ENCODE measurements around the gene FASTK.
A peak's percentile ranks its signal among the peaks of the same experiment; 100 is the strongest.

FASTK gene

DNA sequence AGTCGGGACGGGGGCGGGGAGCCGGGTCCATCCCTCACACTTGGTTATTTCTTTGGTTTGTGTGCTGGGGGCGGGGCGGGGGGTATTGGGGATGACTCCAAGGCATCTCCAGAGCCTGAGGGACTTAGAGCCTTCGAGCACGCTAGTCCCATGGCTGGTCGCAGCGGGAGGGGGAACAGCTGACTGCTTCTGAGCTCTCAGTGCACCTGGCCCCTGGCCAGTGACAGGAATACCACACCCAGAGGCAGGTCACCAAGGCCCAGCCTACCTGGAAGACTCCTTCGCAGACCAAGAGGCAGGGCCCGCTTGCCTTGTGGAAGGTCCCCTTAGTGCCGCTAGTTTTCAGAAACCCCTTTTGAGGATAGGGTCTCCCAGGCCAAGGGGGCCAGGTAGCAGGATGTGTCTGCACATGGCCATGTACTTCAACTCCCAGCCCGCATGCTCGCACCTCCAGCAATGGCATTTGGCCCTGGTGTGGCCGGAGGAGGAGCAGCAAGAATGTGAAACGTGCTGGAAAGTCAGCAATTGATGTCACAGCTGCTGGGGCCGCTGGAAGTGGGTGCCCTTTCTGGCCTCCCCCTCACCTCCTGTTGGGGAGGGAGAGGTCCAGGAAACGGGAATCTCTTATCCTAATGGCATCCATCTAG is 46.0 kb upstream of the FASTK start:
- DNase-seq (ENCODE audit: extremely low spot score) = no peak
- CTCF ChIA-PET = interaction anchor here (0.8 kb wide), 1 partner anchor 41 kb away, joined by 3 read pairs; no protein-coding TSS in a partner anchor
- TF ChIP-seq ELF4 (IDR thresholded peaks at IDR 0.05) (no peak), TARDBP (IDR thresholded peaks at IDR 0.05) (no peak)
- POLR2A ChIA-PET = no interaction called here

- CTCF ChIA-PET = interaction anchor here (0.6 to 0.8 kb wide), 2 partner anchors 42 to 46 kb away, joined by 3 to 5 read pairs; no protein-coding TSS in a partner anchor
These were observed 45.4 kb upstream of the FASTK start for GRCh38 chr7:151125846-151126481.

DNA sequence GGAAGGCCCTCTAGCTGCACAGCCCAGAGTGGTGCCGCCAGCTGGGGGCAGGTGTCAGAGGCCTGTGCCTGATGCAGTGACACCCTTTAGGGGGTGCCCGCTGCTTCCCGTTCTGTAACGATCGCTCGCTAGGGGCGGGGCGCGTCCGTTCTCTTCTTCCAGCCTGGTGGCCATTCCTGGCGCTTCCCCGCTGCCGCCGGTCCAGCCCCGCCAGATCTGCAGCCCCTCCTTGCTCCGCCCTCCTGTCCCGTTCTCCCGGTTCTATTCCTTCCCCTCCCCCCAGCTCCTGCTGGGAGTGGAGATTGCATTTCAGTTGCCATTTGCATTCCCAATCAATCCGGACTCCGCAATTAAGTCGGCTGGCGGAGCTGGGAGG is 44.8 kb upstream of the FASTK start:
- POLR2A ChIA-PET = no interaction called here

More at GRCh38 chr7:151125846-151126481, 45.4 kb upstream of the FASTK start:
- POLR2A ChIA-PET = no interaction called here
- DNase-seq (ENCODE audit: extremely low spot score) = no peak
- no peak for TF ChIP-seq FOXK2 (IDR thresholded peaks at IDR 0.05)
- no peak for TF ChIP-seq BHLHE40 (IDR thresholded peaks at IDR 0.05; ENCODE audit: borderline replicate concordance)
- no peak for TF ChIP-seq ELF4 (IDR thresholded peaks at IDR 0.05)
- TF ChIP-seq CTBP1 (IDR thresholded peaks at IDR 0.05; ENCODE audit: borderline replicate concordance) = no peak
- no peak for TF ChIP-seq FOXA1 (IDR thresholded peaks at IDR 0.05)
- TF ChIP-seq FOXM1 (IDR thresholded peaks at IDR 0.05; ENCODE audit: borderline replicate concordance) = no peak
- no peak for TF ChIP-seq LEF1 (IDR thresholded peaks at IDR 0.05; ENCODE audit: borderline replicate concordance)
- no peak for TF ChIP-seq ARNT (IDR thresholded peaks at IDR 0.05)
- TF ChIP-seq TARDBP (IDR thresholded peaks at IDR 0.05) = no peak
- TF ChIP-seq ZNF384 (IDR thresholded peaks at IDR 0.05) = no peak

DNA sequence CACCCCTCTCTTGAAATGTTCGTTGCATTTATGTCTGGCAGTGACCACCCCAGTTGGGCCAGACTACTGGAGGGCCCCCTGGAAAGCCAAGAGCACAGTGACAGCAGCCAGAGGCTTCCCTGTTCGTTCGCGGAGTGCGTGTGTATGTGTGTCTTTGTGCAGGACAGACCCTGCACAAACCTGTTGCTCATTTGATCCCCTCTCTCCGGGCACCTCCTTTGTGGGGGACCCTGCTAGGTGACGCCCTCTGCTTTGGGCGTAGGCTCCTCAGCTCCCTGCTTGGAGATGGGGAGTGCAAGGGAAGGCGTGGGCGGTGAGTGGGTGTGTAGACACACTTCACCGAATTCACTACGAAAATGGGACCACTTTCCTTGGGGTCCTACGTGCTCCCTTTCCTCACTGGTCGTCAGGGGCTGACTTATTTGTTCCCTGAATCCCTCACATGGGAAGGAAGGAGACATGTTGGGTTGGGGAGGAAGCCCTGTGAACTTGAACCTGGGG is 44.3 kb upstream of the FASTK start:
- DNase-seq (ENCODE audit: extremely low spot score) = no peak
- POLR2A ChIA-PET = no interaction called here
- TF ChIP-seq NFRKB (IDR thresholded peaks at IDR 0.05) (no peak), HDGF (IDR thresholded peaks at IDR 0.05; ENCODE audit: borderline replicate concordance) (no peak), FOXA1 (IDR thresholded peaks at IDR 0.05) (no peak), CTBP1 (IDR thresholded peaks at IDR 0.05; ENCODE audit: borderline replicate concordance) (no peak), BHLHE40 (IDR thresholded peaks at IDR 0.05; ENCODE audit: borderline replicate concordance) (no peak), FOXM1 (IDR thresholded peaks at IDR 0.05; ENCODE audit: borderline replicate concordance) (no peak), SP1 (IDR thresholded peaks at IDR 0.05) (no peak)
- CTCF ChIA-PET = interaction anchor here (0.6 to 1.9 kb wide), 9 partner anchors 8 to 195 kb away, joined by 3 to 10 read pairs (median 5); partner anchors contain the start of gene GBX1

More for the DNA sequence above, 44.8 kb upstream of the FASTK start:
- no peak for DNase-seq (ENCODE audit: extremely low spot score)
- TF ChIP-seq FOXK2 (IDR thresholded peaks at IDR 0.05) = no peak
- no peak for TF ChIP-seq TARDBP (IDR thresholded peaks at IDR 0.05)
- TF ChIP-seq FOXM1 (IDR thresholded peaks at IDR 0.05; ENCODE audit: borderline replicate concordance) = no peak
- TF ChIP-seq LEF1 (IDR thresholded peaks at IDR 0.05; ENCODE audit: borderline replicate concordance) = no peak
- CTCF ChIA-PET = interaction anchor here (0.6 to 1.1 kb wide), 2 partner anchors 47 to 57 kb away, joined by 3 to 5 read pairs; no protein-coding TSS in a partner anchor

DNA sequence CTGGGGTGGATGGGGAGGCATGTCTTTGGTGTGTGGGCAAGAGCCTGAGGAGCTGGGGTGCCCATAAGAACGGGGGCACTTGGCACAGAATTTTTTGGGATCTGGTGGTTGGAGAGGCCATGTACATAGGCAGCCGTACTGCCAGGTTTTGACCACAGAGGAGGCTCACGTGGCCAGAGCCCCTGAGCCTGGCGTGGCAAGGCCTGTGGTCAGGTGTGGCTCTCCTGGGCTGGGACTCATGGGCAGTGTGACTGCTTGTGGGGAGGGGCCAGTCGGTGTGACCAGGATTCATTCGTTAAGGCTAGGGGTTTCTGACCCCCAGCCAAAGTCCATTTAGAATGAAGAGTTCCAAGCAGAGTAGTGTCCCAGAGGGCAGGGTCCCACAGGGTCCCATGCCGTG is 43.9 kb upstream of the FASTK start:
- no peak for TF ChIP-seq L3MBTL2 (conservative IDR thresholded peaks at IDR 0.05)
- TF ChIP-seq CTBP1 (IDR thresholded peaks at IDR 0.05; ENCODE audit: borderline replicate concordance) = no peak
- no peak for TF ChIP-seq SUZ12 (IDR thresholded peaks at IDR 0.05)
- TF ChIP-seq BHLHE40 (IDR thresholded peaks at IDR 0.05; ENCODE audit: borderline replicate concordance) = no peak
- TF ChIP-seq TARDBP (IDR thresholded peaks at IDR 0.05) = no peak
- no peak for TF ChIP-seq FOXA1 (IDR thresholded peaks at IDR 0.05)
- no peak for TF ChIP-seq ELF4 (IDR thresholded peaks at IDR 0.05)
- TF ChIP-seq HDGF (IDR thresholded peaks at IDR 0.05; ENCODE audit: borderline replicate concordance) = no peak
- no peak for TF ChIP-seq ARNT (IDR thresholded peaks at IDR 0.05)
- no peak for TF ChIP-seq NFRKB (IDR thresholded peaks at IDR 0.05)
- TF ChIP-seq ZNF384 (IDR thresholded peaks at IDR 0.05) = no peak
- POLR2A ChIA-PET = interaction anchor here (0.6 to 1.0 kb wide), 4 partner anchors 33 to 108 kb away, joined by 3 to 4 read pairs (median 3); partner anchors contain the start of genes ABCF2 and CHPF2
- CTCF ChIA-PET = interaction anchor here (0.6 to 1.9 kb wide), 21 partner anchors 9 to 1200 kb away, joined by 3 to 10 read pairs (median 5); partner anchors contain the start of gene GBX1
- no peak for DNase-seq (ENCODE audit: extremely low spot score)

GRCh38 chr7:151123822-151124464 is 43.3 kb upstream of the FASTK start:
- ChIA-PET CTCF (interaction anchor here (0.6 to 1.9 kb wide), 23 partner anchors 9 to 1201 kb away, joined by 3 to 10 read pairs (median 4); partner anchors contain the start of gene GBX1), POLR2A (interaction anchor here (0.6 to 1.0 kb wide), 5 partner anchors 33 to 108 kb away, joined by 3 to 4 read pairs (median 3); partner anchors contain the start of genes ABCF2, CHPF2 and GBX1)
- peak; percentile 99 for DNase-seq (ENCODE audit: extremely low spot score)
- peak; percentile 86; the same call in 1 of the 2 replicates for TF ChIP-seq HDGF (IDR thresholded peaks at IDR 0.05; ENCODE audit: borderline replicate concordance)
- no peak for TF ChIP-seq CTBP1 (IDR thresholded peaks at IDR 0.05; ENCODE audit: borderline replicate concordance)
- no peak for TF ChIP-seq BHLHE40 (IDR thresholded peaks at IDR 0.05; ENCODE audit: borderline replicate concordance)
- no peak for TF ChIP-seq SUZ12 (IDR thresholded peaks at IDR 0.05)
- peak; percentile 45; the same call in 1 of the 2 replicates for TF ChIP-seq ARNT (IDR thresholded peaks at IDR 0.05)

- CTCF ChIA-PET = interaction anchor here (0.6 to 1.9 kb wide), 16 partner anchors 9 to 121 kb away, joined by 3 to 10 read pairs (median 6); partner anchors contain the start of gene GBX1
- POLR2A ChIA-PET = interaction anchor here (0.6 to 1.0 kb wide), 4 partner anchors 43 to 109 kb away, joined by 3 to 4 read pairs (median 3); partner anchors contain the start of genes ABCF2, CHPF2 and GBX1
- DNase-seq (ENCODE audit: extremely low spot score) = no peak
- TF ChIP-seq SUZ12 (IDR thresholded peaks at IDR 0.05) (no peak), ZNF384 (IDR thresholded peaks at IDR 0.05) (no peak), L3MBTL2 (conservative IDR thresholded peaks at IDR 0.05) (no peak), BHLHE40 (IDR thresholded peaks at IDR 0.05; ENCODE audit: borderline replicate concordance) (no peak), FOXM1 (IDR thresholded peaks at IDR 0.05; ENCODE audit: borderline replicate concordance) (no peak), FOXA1 (IDR thresholded peaks at IDR 0.05) (no peak), PKNOX1 (IDR thresholded peaks at IDR 0.05) (no peak)
These were observed 42.7 kb upstream of the FASTK start for GRCh38 chr7:151123158-151123821.

Measured in HEK293T (cell line).